IMR-90 (cell line): ENCODE measurements around the gene LINGO1. TPM values are rescaled to one million over a fixed set of nuclear protein-coding genes. Genes with fewer than 3 reads are reported as not detected.
A peak's percentile ranks its signal among the peaks of the same experiment; 100 is the strongest.

Source experiments
- ATAC-seq: fragments of 200-7000 bp; cut with Tn5 transposase; 2 replicates; pipeline ENCODE4 v1.9.1; 2020; ENCODE audit warnings: low read depth, mild to moderate bottlenecking, moderate library complexity
- BruUV-seq: library from RNA; stranded (reverse); fragments of 400-500 nt; replicated peaks from 2 replicates; lab custom pipeline; 2021; lab: Mats Ljungman, UMichigan
- CTCF ChIA-PET: fragments of 300-600 bp; formaldehyde crosslinking; extraction: SDS; loops from one replicate; lab custom pipeline; 2021; ENCODE audit warnings: antibody characterized with exemption; lab: Yijun Ruan, JAX
- POLR2A ChIA-PET: fragments of 300-600 bp; sonication (Branson Sonifier 250); formaldehyde crosslinking; loops from one replicate; lab custom pipeline; 2022; ENCODE audit warnings: antibody characterized with exemption; ENCODE audit not compliant: unreplicated experiment; lab: Charles Lee
- DNase-seq: peaks from one replicate; pipeline ENCODE4 v3.0.0; 2013
- H2AFZ ChIP-seq: replicated peaks from 2 replicates; pipeline ENCODE3; 2013; ENCODE audit warnings: low read length, mild to moderate bottlenecking; ENCODE audit not compliant: poor library complexity
- H2AK5ac ChIP-seq: 2 replicates; pipeline ENCODE4 v1.6.1; 2013; ENCODE audit warnings: low read depth, low read length, inconsistent platforms
- H2AK9ac ChIP-seq: replicated peaks from 2 replicates; pipeline ENCODE3; 2013; ENCODE audit warnings: mild to moderate bottlenecking, low read depth, low read length, moderate library complexity; ENCODE audit not compliant: poor library complexity
- H2BK120ac ChIP-seq: 2 replicates; pipeline ENCODE4 v1.6.1; 2013; ENCODE audit warnings: low read depth, low read length, inconsistent platforms
- H2BK15ac ChIP-seq: 3 replicates; pipeline ENCODE4 v1.6.1; 2013; ENCODE audit warnings: low read depth, low read length, inconsistent platforms
- H2BK20ac ChIP-seq: 2 replicates; pipeline ENCODE4 v1.6.1; 2013; ENCODE audit warnings: low read depth, mild to moderate bottlenecking, inconsistent platforms, low read length, moderate library complexity
- H2BK5ac ChIP-seq: 2 replicates; pipeline ENCODE4 v1.6.1; 2013; ENCODE audit warnings: mild to moderate bottlenecking, low read depth, low read length, inconsistent platforms; ENCODE audit not compliant: poor library complexity, severe bottlenecking
- H3K14ac ChIP-seq: replicated peaks from 2 replicates; pipeline ENCODE4 v1.6.1; 2013; ENCODE audit warnings: low read depth, low read length, inconsistent platforms
- H3K18ac ChIP-seq: 2 replicates; pipeline ENCODE4 v1.6.1; 2013; ENCODE audit warnings: low read depth, low read length, control low read depth
- H3K23ac ChIP-seq: 2 replicates; pipeline ENCODE4 v1.6.1; 2013; ENCODE audit warnings: low read depth, low read length, inconsistent platforms
- H3K27ac ChIP-seq: 2 replicates; pipeline ENCODE4 v1.5.1; 2013; ENCODE audit warnings: mild to moderate bottlenecking, control low read depth, low read length; ENCODE audit not compliant: insufficient read depth
- H3K27me3 ChIP-seq: 2 replicates; pipeline ENCODE4 v1.6.1; 2013; ENCODE audit warnings: low read length; ENCODE audit not compliant: control insufficient read depth, insufficient read depth
- H3K36me3 ChIP-seq: 2 replicates; pipeline ENCODE4 v1.6.1; 2013; ENCODE audit warnings: low read length, mixed read lengths; ENCODE audit not compliant: control insufficient read depth, insufficient read depth
- H3K4ac ChIP-seq: 2 replicates; pipeline ENCODE4 v1.6.1; 2013; ENCODE audit warnings: low read depth, low read length, inconsistent platforms
- H3K4me1 ChIP-seq: 2 replicates; pipeline ENCODE4 v1.6.1; 2013; ENCODE audit warnings: low read length, mixed read lengths; ENCODE audit not compliant: control insufficient read depth, insufficient read depth
- H3K4me2 ChIP-seq: 2 replicates; pipeline ENCODE4 v1.6.1; 2013; ENCODE audit warnings: low read depth, mild to moderate bottlenecking, control low read depth, low read length, moderate library complexity
- H3K4me3 ChIP-seq: 2 replicates; pipeline ENCODE4 v1.5.1; 2013; ENCODE audit warnings: low read depth, mild to moderate bottlenecking, control low read depth, low read length, moderate library complexity; ENCODE audit not compliant: insufficient read depth
- H3K56ac ChIP-seq: 2 replicates; pipeline ENCODE4 v1.6.1; 2013; ENCODE audit warnings: low read length, inconsistent platforms; ENCODE audit not compliant: insufficient read depth; ENCODE audit errors: extremely low read depth
- H3K79me1 ChIP-seq, 2 experiments: 2 replicates each; pipeline ENCODE4 v1.6.1; 2013; ENCODE audit warnings: low read length in 2 of 2, inconsistent platforms in 1 of 2, low read depth in 1 of 2
- H3K9ac ChIP-seq: 2 replicates; pipeline ENCODE4 v1.6.1; 2013; ENCODE audit warnings: low read depth, low read length, control low read depth
- H3K9me1 ChIP-seq: 2 replicates; pipeline ENCODE4 v1.6.1; 2013; ENCODE audit warnings: low read length, inconsistent platforms; ENCODE audit not compliant: insufficient read depth
- H3K9me3 ChIP-seq: 2 replicates; pipeline ENCODE4 v1.6.1; 2013; ENCODE audit warnings: low read length; ENCODE audit not compliant: control insufficient read depth, insufficient read depth
- H4K20me1 ChIP-seq: 2 replicates; pipeline ENCODE4 v1.6.1; 2013; ENCODE audit warnings: low read length, inconsistent platforms; ENCODE audit not compliant: insufficient read depth
- H4K5ac ChIP-seq: 2 replicates; pipeline ENCODE4 v1.6.1; 2013; ENCODE audit warnings: mild to moderate bottlenecking, low read depth, low read length, control low read depth
- H4K8ac ChIP-seq, 2 experiments: 2 replicates each; pipeline ENCODE4 v1.6.1; 2013; ENCODE audit warnings: low read depth in 2 of 2, low read length in 2 of 2, control low read depth in 1 of 2, inconsistent platforms in 1 of 2
- H4K91ac ChIP-seq: 2 replicates; pipeline ENCODE4 v1.6.1; 2013; ENCODE audit warnings: low read depth, low read length, inconsistent platforms; ENCODE audit not compliant: insufficient read depth
- MAZ ChIP-seq: IDR thresholded peaks from 2 replicates; pipeline ENCODE4 v1.6.1; 2012; ENCODE audit warnings: low read depth, mild to moderate bottlenecking, low read length, improper control_type of control experiment, moderate library complexity, borderline replicate concordance
- RAD21 ChIP-seq: IDR thresholded peaks from 2 replicates; pipeline ENCODE4 v1.6.1; 2012; ENCODE audit warnings: low read length, improper control_type of control experiment
- WGBS, 2 experiments: methylation state at CpG; one replicate each; pipeline versions ENCODE4 v1.1.5 to v1.1.7; 2013; ENCODE audit warnings: missing lambda C conversion rate in 2 of 2; ENCODE audit not compliant: insufficient read length in 1 of 2; ENCODE audit errors: extremely low coverage in 2 of 2; 5-methylcytosine and 5-hydroxymethylcytosine counted together
- dilution Hi-C: fragments of 300-500 bp; cut with HindIII; formaldehyde crosslinking; loops from one replicate; pipeline ENCODE4 v1.14.3; 2018; ENCODE audit warnings: low sequenced_read_pairs; ENCODE audit not compliant: unreplicated experiment
- in situ Hi-C: fragments of 300-500 bp; cut with MboI; formaldehyde crosslinking; loops from 3 replicates; pipeline ENCODE4 v1.14.3; 2019; ENCODE audit warnings: low sequenced_read_pairs, inconsistent platforms, mixed read lengths
- intact Hi-C: fragments of 100-400 bp; cut with micrococcal nuclease; formaldehyde crosslinking; loops from 2 replicates; pipeline ENCODE4 v1.10.0; 2022
- polyA plus RNA-seq, 3 experiments: library from polyadenylated mRNA; depleted of rRNA; stranded (reverse); fragments of >200 nt; gene quantifications; 2 replicates each; pipeline ENCODE4 v1.2.3, GENCODE V29; 2012; ENCODE audit warnings: low replicate concordance in 1 of 3
- total RNA-seq: library from RNA; depleted of rRNA; stranded (reverse); fragments of >200 nt; gene quantifications from 2 replicates; pipeline ENCODE4 v1.2.3, GENCODE V29; 2012
- TF ChIP-seq, protein P1 (sequence below): conservative IDR thresholded peaks from 2 replicates; pipeline ENCODE4 v1.5.1; 2012; ENCODE audit warnings: mild to moderate bottlenecking, low read depth, low read length, improper control_type of control experiment

The LINGO1 gene
- total and polyA plus RNA-seq, 2 of the 4 experiments (the other 2 are of a cell fraction), result 0.05 TPM; not detected in 1

DNA sequence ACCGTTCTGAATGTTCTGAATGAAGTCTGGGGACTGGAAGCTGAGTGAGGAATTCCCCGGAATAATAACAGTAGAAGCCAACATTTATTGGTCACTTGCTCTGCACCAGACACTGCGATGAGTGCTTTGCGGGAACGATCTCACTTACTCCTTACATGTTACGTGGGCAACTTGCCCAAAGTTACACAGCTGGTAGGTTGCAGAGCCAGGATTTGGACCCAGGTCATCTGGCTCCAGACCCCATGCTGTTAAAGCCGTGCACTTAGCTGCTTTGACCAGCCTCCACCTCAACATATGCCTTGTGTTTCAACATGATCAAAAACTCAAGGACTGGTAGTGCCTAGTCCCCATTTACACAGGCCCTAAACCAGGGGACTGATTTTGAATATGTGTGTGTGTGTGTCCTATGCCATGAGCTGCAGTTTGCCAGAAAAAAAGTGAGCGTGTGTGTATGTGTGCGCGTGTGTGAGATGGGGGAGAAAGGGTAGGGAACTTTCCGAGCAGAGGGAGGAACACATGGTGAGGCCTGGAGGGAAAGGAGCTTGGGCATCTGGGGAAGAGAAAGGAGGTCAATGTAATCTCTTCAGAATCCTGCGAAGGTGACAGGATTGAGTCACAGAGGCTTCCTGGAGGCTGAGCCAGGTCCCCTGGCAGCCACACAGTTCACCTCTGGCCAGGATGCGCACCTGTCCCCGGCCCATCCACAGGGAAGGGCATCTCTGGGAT is 28.9 kb downstream of the LINGO1 start:
- Histone ChIP-seq H3K23ac (no peak overlapping the region), H3K18ac (no peak overlapping the region), H3K9me3 (no peaks in the 10 kb centered on the region), H2BK5ac (no peak overlapping the region), H3K4ac (no peak overlapping the region), H3K9ac (no peak overlapping the region), H2AFZ (peak overlapping the region; percentile 17), H3K4me2 (no peak overlapping the region), H2AK9ac (no peak overlapping the region), H3K27me3 (peaks cover 11% of the 10 kb centered on the region; the same call in 1 of the 2 replicates), H4K8ac (no peak overlapping the region), H3K79me1 (no peaks in the 10 kb centered on the region), H4K20me1 (no peaks in the 10 kb centered on the region), H3K27ac (no peak overlapping the region), H2BK20ac (no peak overlapping the region), H3K4me1 (0 out of 2 replicates have a peak, but pooled peaks cover 5% of the 10 kb centered on the region), H2BK120ac (no peak overlapping the region), H2AK5ac (no peak overlapping the region), H2BK15ac (no peak overlapping the region), H4K91ac (no peak overlapping the region), H3K36me3 (no peaks in the 10 kb centered on the region), H3K4me3 (no peak overlapping the region), H3K9me1 (no peaks in the 10 kb centered on the region), H3K14ac (no peak overlapping the region), H3K56ac (no peak overlapping the region), H4K5ac (no peak overlapping the region)
- POLR2A ChIA-PET, result no interaction called here
- CTCF ChIA-PET, result no interaction called here
- no TSS peak for BruUV-seq
- TF ChIP-seq, protein P1, sequence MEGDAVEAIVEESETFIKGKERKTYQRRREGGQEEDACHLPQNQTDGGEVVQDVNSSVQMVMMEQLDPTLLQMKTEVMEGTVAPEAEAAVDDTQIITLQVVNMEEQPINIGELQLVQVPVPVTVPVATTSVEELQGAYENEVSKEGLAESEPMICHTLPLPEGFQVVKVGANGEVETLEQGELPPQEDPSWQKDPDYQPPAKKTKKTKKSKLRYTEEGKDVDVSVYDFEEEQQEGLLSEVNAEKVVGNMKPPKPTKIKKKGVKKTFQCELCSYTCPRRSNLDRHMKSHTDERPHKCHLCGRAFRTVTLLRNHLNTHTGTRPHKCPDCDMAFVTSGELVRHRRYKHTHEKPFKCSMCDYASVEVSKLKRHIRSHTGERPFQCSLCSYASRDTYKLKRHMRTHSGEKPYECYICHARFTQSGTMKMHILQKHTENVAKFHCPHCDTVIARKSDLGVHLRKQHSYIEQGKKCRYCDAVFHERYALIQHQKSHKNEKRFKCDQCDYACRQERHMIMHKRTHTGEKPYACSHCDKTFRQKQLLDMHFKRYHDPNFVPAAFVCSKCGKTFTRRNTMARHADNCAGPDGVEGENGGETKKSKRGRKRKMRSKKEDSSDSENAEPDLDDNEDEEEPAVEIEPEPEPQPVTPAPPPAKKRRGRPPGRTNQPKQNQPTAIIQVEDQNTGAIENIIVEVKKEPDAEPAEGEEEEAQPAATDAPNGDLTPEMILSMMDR, result no peak
- TF ChIP-seq RAD21 (no peak), MAZ (no peak)
- intact Hi-C loops, result no loop called here
- 52% methylated on average over 12 of the region's 14 CpGs; no CpG with 5 or more reads in 1 of the 2 experiments for WGBS, 2 experiments
- DNase-seq (no peak), ATAC-seq (no peak)
- in situ Hi-C loops, result no loop called here
- dilution Hi-C loops, result no loop called here
